Effector CD8-positive, alpha-beta T cell (primary cell): ENCODE measurements around the gene NUDT3.
"Not testable (repeated sequence)": the region's sequence is repeated elsewhere in the genome, so short reads cannot be mapped to it uniquely, and the experiment has no call there.

ENCODE experiments used
- DNase-seq: peaks from one replicate; lab custom pipeline; 2025; lab: John Stamatoyannopoulos, UW
- total RNA-seq, 4 experiments: gene quantifications; one replicate each; lab custom pipeline; 2026; lab: John Stamatoyannopoulos, UW

NUDT3 gene
- total RNA-seq = 50.1 to 80.6 (median 66.1) reads per million in 4 experiments

- DNase-seq = peak; percentile 90
These were observed at the start of gene NUDT3 for GRCh38 chr6:34392497-34393190. NUDT3 (minus strand) TSS chr6:34392669; CDS start chr6:34392362, 307 bp downstream.

GRCh38 chr6:34441526-34441925 lies 49.1 kb upstream of the NUDT3 start:
- no peak for DNase-seq

DNA sequence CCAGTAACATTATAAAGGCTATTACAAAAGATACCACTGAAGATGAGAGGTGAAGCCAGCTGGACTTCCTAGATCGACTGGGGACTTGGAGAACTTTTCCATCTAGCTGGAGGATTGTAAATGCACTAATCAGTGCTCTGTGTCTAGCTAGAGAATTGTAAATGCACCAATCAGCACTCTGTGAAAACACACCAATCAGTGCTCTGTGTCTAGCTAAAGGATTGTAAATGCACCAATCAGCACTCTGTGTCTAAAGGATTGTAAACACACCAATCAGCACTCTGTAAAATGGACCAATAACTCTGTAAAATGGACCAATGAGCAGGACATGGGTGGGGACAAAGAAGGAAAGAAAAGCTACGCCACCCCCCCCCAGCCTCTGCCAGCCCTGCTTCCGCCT lies 47.0 kb upstream of the NUDT3 start:
- no peak for DNase-seq

- no peak for DNase-seq
These were observed 46.2 kb upstream of the NUDT3 start for GRCh38 chr6:34438705-34439104.

DNA sequence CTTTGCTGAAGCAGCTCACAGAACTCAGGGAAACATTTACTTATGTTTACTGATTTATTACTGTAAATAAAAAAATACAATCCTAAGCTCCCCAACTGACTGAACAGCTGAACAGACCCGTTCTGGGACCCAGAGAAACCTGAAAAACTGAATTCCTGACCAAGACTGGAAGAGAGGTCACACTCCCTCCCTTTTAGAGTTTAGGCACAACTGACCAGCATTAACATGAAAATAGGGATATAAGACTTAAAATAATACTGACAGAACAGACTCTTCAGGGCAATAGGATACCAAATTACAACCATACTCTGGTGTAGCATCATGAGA lies 45.1 kb upstream of the NUDT3 start:
- no peak for DNase-seq

GRCh38 chr6:34436803-34437643 lies 44.6 kb upstream of the NUDT3 start:
- no peak for DNase-seq

DNA sequence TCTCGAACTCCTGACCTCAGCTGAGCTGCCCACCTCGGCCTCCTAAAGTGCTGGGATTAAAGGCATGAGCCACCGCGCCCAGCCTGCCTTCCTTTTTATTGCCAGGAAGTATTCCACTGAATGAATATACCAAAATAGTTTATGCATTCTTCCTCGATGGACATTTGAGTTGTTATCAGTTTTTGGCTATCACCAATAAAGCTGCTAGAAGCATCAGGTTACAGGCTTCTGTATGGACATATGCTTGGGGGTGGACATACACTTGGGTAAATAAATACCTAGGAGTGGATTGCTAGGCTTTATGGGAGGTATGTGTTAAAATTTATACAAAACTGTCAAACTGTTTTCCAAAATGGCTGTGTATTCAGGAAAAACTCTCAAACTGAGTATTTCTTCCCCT lies 43.4 kb upstream of the NUDT3 start:
- no peak for DNase-seq

DNA sequence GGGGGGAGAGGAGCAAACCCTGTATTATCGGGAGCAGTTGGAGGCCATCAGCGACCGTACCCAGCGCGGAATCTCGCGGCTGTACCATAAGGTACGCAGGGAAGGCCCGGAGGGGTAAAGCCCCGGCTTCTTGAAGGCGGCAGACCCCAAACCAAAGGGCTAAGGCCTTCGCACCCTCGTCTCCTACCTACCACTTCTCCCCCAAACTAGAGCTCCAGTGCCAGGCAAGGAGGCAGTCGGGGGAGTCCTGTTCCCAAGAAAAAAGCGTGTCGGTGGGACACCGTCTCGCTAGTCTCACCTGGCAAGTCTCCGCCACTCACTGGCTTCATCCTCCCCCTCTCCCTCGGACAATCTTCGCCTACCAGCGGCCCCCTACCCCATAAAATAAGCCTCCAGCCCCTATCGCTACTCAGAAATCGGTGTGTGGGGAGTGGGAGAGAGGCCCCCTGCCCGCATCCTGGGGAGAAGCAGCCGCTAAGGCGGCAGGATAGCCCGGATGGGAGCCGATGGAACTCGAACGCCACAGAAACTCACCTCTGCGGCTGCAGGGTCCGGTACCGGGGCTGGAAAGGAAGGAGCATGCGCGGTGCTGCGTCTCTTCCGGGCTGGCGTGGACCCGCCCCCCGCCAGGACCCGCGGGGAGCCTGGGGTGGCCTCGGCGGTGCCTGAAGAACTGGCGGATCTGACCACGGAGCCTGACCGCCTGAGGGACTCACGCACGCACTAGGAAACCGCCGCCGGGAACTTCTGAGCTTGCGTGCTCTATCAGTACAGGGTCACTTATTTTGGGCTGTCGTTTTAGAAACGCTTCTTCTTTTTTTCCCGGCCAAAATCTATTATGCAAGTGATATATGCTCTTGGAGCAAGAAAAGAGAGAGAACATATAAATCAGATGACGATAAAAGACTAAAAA lies 33.3 kb upstream of the NUDT3 start, which contains the start of gene RPS10:
Gene RPS10, minus strand, starts transcription at position 572 of the 913 bp plus-strand sequence. CDS start 848 bp downstream, outside the sequence.
- peak; percentile 83 for DNase-seq

GRCh38 chr6:34425132-34425497 lies 32.6 kb upstream of the NUDT3 start:
- DNase-seq = no peak

GRCh38 chr6:34424200-34425131 lies 32.0 kb upstream of the NUDT3 start:
- no peak for DNase-seq

DNA sequence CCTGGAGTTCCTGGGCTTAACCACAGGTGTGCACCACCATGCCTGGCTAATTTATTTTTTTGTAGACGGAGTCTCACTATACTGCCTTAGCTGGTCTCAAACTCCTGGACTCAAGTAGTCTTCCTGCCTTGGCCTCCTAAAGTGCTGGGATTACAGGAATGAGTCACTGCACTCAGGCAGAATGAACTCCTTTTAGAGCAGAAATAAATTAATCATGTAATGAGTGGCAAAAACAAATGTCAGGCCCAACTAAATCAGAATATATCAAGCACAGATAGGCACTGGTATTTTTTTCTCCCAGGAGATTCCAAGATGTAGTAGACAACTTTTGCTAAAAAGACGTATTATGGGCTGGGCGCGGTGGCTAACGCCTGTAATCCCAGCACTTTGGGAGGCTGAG lies 30.8 kb upstream of the NUDT3 start:
- DNase-seq = no peak

GRCh38 chr6:34418367-34418766 lies 25.9 kb upstream of the NUDT3 start:
- no peak for DNase-seq

GRCh38 chr6:34416877-34417371 lies 24.5 kb upstream of the NUDT3 start:
- no peak for DNase-seq

DNA sequence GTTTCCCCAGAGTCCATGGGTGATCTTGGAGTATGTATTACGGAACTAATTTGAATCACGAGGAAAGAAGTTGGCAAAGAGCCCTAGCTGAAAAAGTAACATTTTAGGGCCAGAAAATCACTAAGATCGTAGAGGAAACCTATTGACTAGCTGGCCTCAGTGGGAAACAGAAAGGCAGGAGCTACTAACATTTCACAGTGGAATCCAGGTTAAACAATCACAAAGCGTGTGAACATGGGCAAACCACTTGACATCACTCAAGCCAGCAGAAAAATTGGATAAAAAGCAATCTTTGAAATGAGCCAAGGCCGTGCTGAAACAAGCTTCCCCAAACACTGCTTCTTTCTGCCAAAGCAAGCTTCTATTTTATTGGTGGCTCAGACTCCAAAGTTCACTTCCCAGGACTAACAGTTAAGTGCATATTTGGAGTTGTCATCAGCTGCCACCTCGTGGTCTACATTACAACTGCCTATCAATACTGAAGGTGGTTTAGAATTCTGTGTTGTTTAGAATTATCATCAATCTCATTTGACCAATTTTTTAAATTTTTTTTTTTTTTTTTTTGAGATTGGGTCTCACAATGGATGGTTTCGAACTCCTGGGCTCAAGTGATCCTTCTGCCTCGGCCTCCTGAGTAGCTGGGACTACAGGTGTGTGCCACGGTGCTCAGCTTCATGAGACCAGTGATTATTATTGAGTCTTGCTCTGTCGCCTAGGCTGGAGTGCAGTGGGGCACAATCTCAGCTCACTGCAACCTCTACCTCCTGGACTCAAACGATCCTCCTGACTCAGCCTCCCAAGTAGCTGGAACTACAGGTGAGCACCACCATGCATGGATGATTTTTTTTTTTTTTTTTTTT lies 22.8 kb upstream of the NUDT3 start:
- DNase-seq = peak; percentile 5

GRCh38 chr6:34412643-34413214 lies 20.3 kb upstream of the NUDT3 start:
- no peak for DNase-seq

GRCh38 chr6:34412016-34412415 lies 19.5 kb upstream of the NUDT3 start:
- DNase-seq = no peak

- DNase-seq = not testable (repeated sequence)
These were observed 15.4 kb upstream of the NUDT3 start for GRCh38 chr6:34407915-34408314.

GRCh38 chr6:34396518-34396917 lies 4.0 kb upstream of the NUDT3 start:
- no peak for DNase-seq

GRCh38 chr6:34393966-34394305 lies 1.5 kb upstream of the NUDT3 start:
- no peak for DNase-seq
